GM12878 (cell line): Measurements from ENCODE around the gene RFX1. TPM values are rescaled to one million over a fixed set of nuclear protein-coding genes. Genes with fewer than 3 reads are reported as not detected.

Experiments used
- ATAC-seq: fragments of 200-7000 bp; cut with Tn5 transposase; 3 replicates; pipeline ENCODE4 v1.9.1; 2020; ENCODE audit warnings: mild to moderate bottlenecking, moderate library complexity
- BruUV-seq: library from RNA; stranded (reverse); fragments of 400-500 nt; replicated peaks from 2 replicates; lab custom pipeline; 2021; lab: Mats Ljungman, UMichigan
- CTCF ChIA-PET: fragments of 300-600 bp; sonication (Branson Sonifier 250); formaldehyde crosslinking; extraction: SDS; loops from one replicate; lab custom pipeline; 2021; ENCODE audit warnings: inconsistent platforms; lab: Yijun Ruan, JAX
- POLR2A ChIA-PET: fragments of 350-600 bp; formaldehyde crosslinking; extraction: SDS; loops from one replicate; lab custom pipeline; 2021; ENCODE audit warnings: inconsistent platforms; lab: Charles Lee
- RAD21 ChIA-PET: fragments of 300-600 bp; sonication (Branson Sonifier 250); formaldehyde crosslinking; loops from one replicate; lab custom pipeline; 2023; ENCODE audit warnings: antibody characterized with exemption; ENCODE audit not compliant: unreplicated experiment; lab: Charles Lee
- SMC1A ChIA-PET: fragments of 300-600 bp; sonication (Branson Sonifier 250); formaldehyde crosslinking; loops from one replicate; lab custom pipeline; 2023; ENCODE audit not compliant: unreplicated experiment, uncharacterized antibody; lab: Charles Lee
- DNase-seq: peaks from one replicate; pipeline ENCODE4 v3.0.0-alpha.2; 2011; ENCODE audit warnings: low read depth, low spot score
- FAIRE-seq: peaks from 3 replicates; lab custom pipeline; 2011; peaks lifted over from hg19 to GRCh38; lab: Jason Lieb, UNC
- H2AFZ ChIP-seq: 2 replicates; pipeline ENCODE4 v1.6.0; 2011; ENCODE audit warnings: low read depth, low read length, control low read depth; ENCODE audit not compliant: control insufficient read depth
- H3K27ac ChIP-seq: 2 replicates; pipeline ENCODE4 v1.5.1; 2011; ENCODE audit warnings: control low read depth; ENCODE audit not compliant: control insufficient read depth, insufficient read depth
- H3K27me3 ChIP-seq, 2 experiments: replicated peaks in 1 of 2; 2 replicates each; pipeline versions ENCODE4 v1.6.0 to v1.6.1; 2011; ENCODE audit warnings: low read length in 1 of 2; ENCODE audit not compliant: control insufficient read depth in 2 of 2, insufficient read depth in 2 of 2
- H3K36me3 ChIP-seq, 2 experiments: 2 replicates each; pipeline ENCODE4 v1.5.1; 2011; ENCODE audit warnings: low read length in 1 of 2; ENCODE audit not compliant: control insufficient read depth in 2 of 2, insufficient read depth in 2 of 2
- H3K4me1 ChIP-seq: 2 replicates; pipeline ENCODE4 v1.6.1; 2011; ENCODE audit warnings: mild to moderate bottlenecking, low read length, moderate library complexity, mixed read lengths; ENCODE audit not compliant: control insufficient read depth, insufficient read depth
- H3K4me2 ChIP-seq: 2 replicates; pipeline ENCODE4 v1.6.0; 2011; ENCODE audit warnings: control low read depth; ENCODE audit not compliant: control insufficient read depth, insufficient read depth
- H3K4me3 ChIP-seq: fragments of 200-600 bp; sonication (generic); 2 replicates; pipeline ENCODE4 v1.5.1; 2016
- H3K79me2 ChIP-seq: 2 replicates; pipeline ENCODE4 v1.6.0; 2011; ENCODE audit warnings: low read length; ENCODE audit not compliant: control insufficient read depth, insufficient read depth
- H3K9ac ChIP-seq: 2 replicates; pipeline ENCODE4 v1.8.0; 2011; ENCODE audit warnings: low read length, control low read depth, mixed read lengths; ENCODE audit not compliant: control insufficient read depth, insufficient read depth
- H3K9me3 ChIP-seq: replicated peaks from 3 replicates; pipeline ENCODE4 v1.5.1; 2011; ENCODE audit warnings: mild to moderate bottlenecking, low read length; ENCODE audit not compliant: control insufficient read depth, insufficient read depth
- H4K20me1 ChIP-seq: 2 replicates; pipeline ENCODE4 v1.6.0; 2011; ENCODE audit not compliant: control insufficient read depth, insufficient read depth
- ATF2 ChIP-seq: IDR thresholded peaks from 2 replicates; pipeline ENCODE4 v1.6.1; 2012; ENCODE audit warnings: low read length, inconsistent platforms
- CHD1 ChIP-seq: IDR thresholded peaks from 2 replicates; pipeline ENCODE4 v1.6.1; 2012; ENCODE audit warnings: low read depth, low read length, improper control_type of control experiment
- EP300 ChIP-seq, 2 experiments: fragments of 150-350 bp in 1 of 2; IDR thresholded peaks; 2 replicates each; pipeline ENCODE4 v1.6.1; 2011 to 2012; ENCODE audit warnings: low read depth in 2 of 2, low read length in 2 of 2, borderline replicate concordance in 1 of 2, improper control_type of control experiment in 1 of 2, inconsistent platforms in 1 of 2; ENCODE audit not compliant: control insufficient read depth in 1 of 2
- ESRRA ChIP-seq: IDR thresholded peaks from 2 replicates; pipeline ENCODE4 v1.6.1; 2012; ENCODE audit warnings: mild to moderate bottlenecking, low read length, improper control_type of control experiment
- LARP7 ChIP-seq: fragments of 450-650 bp; IDR thresholded peaks from 2 replicates; pipeline ENCODE4 v1.6.1; 2017; ENCODE audit warnings: mild to moderate bottlenecking
- NRF1 ChIP-seq: conservative IDR thresholded peaks from 2 replicates; pipeline ENCODE4 v1.6.1; 2011; ENCODE audit warnings: mild to moderate bottlenecking, low read depth, low read length, improper control_type of control experiment
- PAX5 ChIP-seq: IDR thresholded peaks from 2 replicates; pipeline ENCODE4 v1.6.1; 2011; ENCODE audit warnings: low read depth, low read length, borderline replicate concordance
- RB1 ChIP-seq: fragments of 450-650 bp; formaldehyde crosslinking; IDR thresholded peaks from 2 replicates; pipeline ENCODE4 v1.6.1; 2017; ENCODE audit warnings: mild to moderate bottlenecking, borderline replicate concordance
- SMARCA5 ChIP-seq: fragments of 450-650 bp; IDR thresholded peaks from 2 replicates; pipeline ENCODE4 v1.6.1; 2017; ENCODE audit warnings: mild to moderate bottlenecking
- SUZ12 ChIP-seq: fragments of 200-600 bp; sonication (generic); IDR thresholded peaks from one replicate; pipeline ENCODE4 v1.6.1; 2018; ENCODE audit warnings: antibody characterized with exemption, mild to moderate bottlenecking; ENCODE audit not compliant: unreplicated experiment
- TCF3 ChIP-seq: IDR thresholded peaks from 2 replicates; pipeline ENCODE4 v1.6.1; 2012; ENCODE audit warnings: low read depth, mild to moderate bottlenecking, low read length, borderline replicate concordance; ENCODE audit not compliant: insufficient read depth
- ZNF384 ChIP-seq: IDR thresholded peaks from 2 replicates; pipeline ENCODE4 v1.6.1; 2012; ENCODE audit warnings: low read depth, mild to moderate bottlenecking, low read length, improper control_type of control experiment, borderline replicate concordance
- ZZZ3 ChIP-seq: IDR thresholded peaks from 2 replicates; pipeline ENCODE4 v1.6.1; 2011; ENCODE audit warnings: low read depth; ENCODE audit not compliant: control insufficient read depth, insufficient read length
- WGBS: methylation state at CpG from one replicate; pipeline ENCODE4 v1.1.6; 2016; ENCODE audit warnings: low lambda C conversion rate; ENCODE audit not compliant: insufficient replicate concordance, insufficient coverage; ENCODE audit errors: missing lambda C conversion rate; 5-methylcytosine and 5-hydroxymethylcytosine counted together
- in situ Hi-C: fragments of 300-500 bp; cut with MboI; formaldehyde crosslinking; loops from 9 replicates; pipeline ENCODE4 v1.14.3; 2018; ENCODE audit warnings: mixed read lengths
- intact Hi-C: fragments of 100-400 bp; cut with micrococcal nuclease; formaldehyde crosslinking; loops from one replicate; pipeline ENCODE4 v1.14.2; 2022; ENCODE audit not compliant: unreplicated experiment
- polyA plus RNA-seq, 11 experiments: library from polyadenylated mRNA; depleted of rRNA in 4 of 11; unstranded in 6 of 11; stranded (reverse) in 5 of 11; fragments of >200 nt; fragmentation: Nextera tagmentation in 4 of 11; fragmentation: Illumina TruSeq in 1 of 11; extraction: Ambion mirVana in 4 of 11; extraction: Trizol in 1 of 11; gene quantifications; 1 replicate in 1 of 11; 2 replicates in 10 of 11; pipeline versions ENCODE4 v1.2.1 to v1.2.3, GENCODE V29; 2011 to 2016; ENCODE audit warnings: inconsistent platforms in 2 of 11, missing spikeins in 2 of 11, low read depth in 1 of 11
- total RNA-seq, 4 experiments: library from RNA; depleted of rRNA in 3 of 4; stranded (reverse); fragments of >200 nt in 3 of 4; fragmentation: Illumina TruSeq in 1 of 4; extraction: Trizol in 1 of 4; gene quantifications; 2 replicates each; pipeline versions ENCODE4 v1.2.1 to v1.2.3, GENCODE V29; 2013 to 2021
- TF ChIP-seq, protein P1 (sequence below): fragments of 150-350 bp; IDR thresholded peaks from 2 replicates; pipeline ENCODE4 v1.6.1; 2014; ENCODE audit warnings: mild to moderate bottlenecking, low read depth, low read length
- TF ChIP-seq, protein P2 (sequence below): fragments of 450-650 bp; IDR thresholded peaks from 2 replicates; pipeline ENCODE4 v1.6.1; 2016; ENCODE audit warnings: mild to moderate bottlenecking, moderate library complexity, borderline replicate concordance

Gene RFX1
- total and polyA plus RNA-seq, 10 of the 15 experiments (the other 5 are each of a cell fraction or from before 2014, with no cell fraction given): 0.05 to 11.0 (median 1.5) TPM

DNA sequence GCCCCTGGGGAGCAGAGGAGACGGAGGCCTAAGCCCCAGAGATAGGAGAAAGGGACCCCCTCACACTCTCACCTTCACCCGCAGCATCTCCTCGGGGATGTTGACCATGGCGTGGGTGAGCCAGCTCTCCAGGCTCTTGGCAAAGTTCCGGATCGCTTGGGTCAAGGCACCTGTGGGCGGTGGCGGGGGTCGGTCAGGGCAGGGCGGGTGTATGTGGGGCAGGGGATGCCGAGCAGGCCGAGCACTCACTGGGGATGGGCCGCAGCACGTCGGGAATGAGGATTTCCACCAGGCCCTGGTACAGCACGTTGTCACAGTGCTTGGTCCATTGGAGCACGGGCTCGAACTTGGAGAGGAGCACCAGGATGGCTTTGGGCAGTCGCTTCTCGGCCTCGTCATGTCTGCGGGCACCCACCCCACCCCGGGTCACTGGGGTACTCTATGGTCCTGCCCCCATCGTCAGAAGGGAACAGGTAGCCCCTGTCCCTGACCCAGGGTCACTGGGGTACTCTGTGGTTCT is 40.7 kb downstream of the RFX1 start:
- BruUV-seq: no TSS peak
- ATAC-seq: no peak

More for the DNA sequence above, 40.7 kb downstream of the RFX1 start:
- TF ChIP-seq SUZ12 (no peak), ZZZ3 (no peak), RB1 (no peak), LARP7 (no peak), TCF3 (no peak), EP300 (IDR thresholded peaks at IDR 0.05; ENCODE audit: borderline replicate concordance in 1 of 2, control insufficient read depth in 1 of 2, low read depth in 2 of 2, low read length in 2 of 2) (no peak), PAX5 (no peak), ESRRA (no peak), ATF2 (no peak), NRF1 (no peak), ZNF384 (no peak), CHD1 (no peak), SMARCA5 (no peak)
- TF ChIP-seq, protein P1, sequence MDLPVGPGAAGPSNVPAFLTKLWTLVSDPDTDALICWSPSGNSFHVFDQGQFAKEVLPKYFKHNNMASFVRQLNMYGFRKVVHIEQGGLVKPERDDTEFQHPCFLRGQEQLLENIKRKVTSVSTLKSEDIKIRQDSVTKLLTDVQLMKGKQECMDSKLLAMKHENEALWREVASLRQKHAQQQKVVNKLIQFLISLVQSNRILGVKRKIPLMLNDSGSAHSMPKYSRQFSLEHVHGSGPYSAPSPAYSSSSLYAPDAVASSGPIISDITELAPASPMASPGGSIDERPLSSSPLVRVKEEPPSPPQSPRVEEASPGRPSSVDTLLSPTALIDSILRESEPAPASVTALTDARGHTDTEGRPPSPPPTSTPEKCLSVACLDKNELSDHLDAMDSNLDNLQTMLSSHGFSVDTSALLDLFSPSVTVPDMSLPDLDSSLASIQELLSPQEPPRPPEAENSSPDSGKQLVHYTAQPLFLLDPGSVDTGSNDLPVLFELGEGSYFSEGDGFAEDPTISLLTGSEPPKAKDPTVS: no peak
- TF ChIP-seq, protein P2, sequence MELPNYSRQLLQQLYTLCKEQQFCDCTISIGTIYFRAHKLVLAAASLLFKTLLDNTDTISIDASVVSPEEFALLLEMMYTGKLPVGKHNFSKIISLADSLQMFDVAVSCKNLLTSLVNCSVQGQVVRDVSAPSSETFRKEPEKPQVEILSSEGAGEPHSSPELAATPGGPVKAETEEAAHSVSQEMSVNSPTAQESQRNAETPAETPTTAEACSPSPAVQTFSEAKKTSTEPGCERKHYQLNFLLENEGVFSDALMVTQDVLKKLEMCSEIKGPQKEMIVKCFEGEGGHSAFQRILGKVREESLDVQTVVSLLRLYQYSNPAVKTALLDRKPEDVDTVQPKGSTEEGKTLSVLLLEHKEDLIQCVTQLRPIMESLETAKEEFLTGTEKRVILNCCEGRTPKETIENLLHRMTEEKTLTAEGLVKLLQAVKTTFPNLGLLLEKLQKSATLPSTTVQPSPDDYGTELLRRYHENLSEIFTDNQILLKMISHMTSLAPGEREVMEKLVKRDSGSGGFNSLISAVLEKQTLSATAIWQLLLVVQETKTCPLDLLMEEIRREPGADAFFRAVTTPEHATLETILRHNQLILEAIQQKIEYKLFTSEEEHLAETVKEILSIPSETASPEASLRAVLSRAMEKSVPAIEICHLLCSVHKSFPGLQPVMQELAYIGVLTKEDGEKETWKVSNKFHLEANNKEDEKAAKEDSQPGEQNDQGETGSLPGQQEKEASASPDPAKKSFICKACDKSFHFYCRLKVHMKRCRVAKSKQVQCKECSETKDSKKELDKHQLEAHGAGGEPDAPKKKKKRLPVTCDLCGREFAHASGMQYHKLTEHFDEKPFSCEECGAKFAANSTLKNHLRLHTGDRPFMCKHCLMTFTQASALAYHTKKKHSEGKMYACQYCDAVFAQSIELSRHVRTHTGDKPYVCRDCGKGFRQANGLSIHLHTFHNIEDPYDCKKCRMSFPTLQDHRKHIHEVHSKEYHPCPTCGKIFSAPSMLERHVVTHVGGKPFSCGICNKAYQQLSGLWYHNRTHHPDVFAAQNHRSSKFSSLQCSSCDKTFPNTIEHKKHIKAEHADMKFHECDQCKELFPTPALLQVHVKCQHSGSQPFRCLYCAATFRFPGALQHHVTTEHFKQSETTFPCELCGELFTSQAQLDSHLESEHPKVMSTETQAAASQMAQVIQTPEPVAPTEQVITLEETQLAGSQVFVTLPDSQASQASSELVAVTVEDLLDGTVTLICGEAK: no peak
- TF ChIP-seq, all 136 proteins: peak for 0
- in situ Hi-C loops (no loop called here), intact Hi-C loops (no loop called here)
- no peaks in the 10 kb centered on the region for H4K20me1 ChIP-seq
- H3K9ac ChIP-seq: no peak overlapping the region
- no peak overlapping the region for H3K4me3 ChIP-seq
- H3K36me3 ChIP-seq: peaks cover 0 to 9% of the 10 kb centered on the region in 2 experiments; a peak in 3 of 4 replicates
- ChIA-PET POLR2A (no interaction called here), SMC1A (no interaction called here), RAD21 (no interaction called here), CTCF (no interaction called here)
- no peaks in the 10 kb centered on the region for H3K9me3 ChIP-seq
- no peak for DNase-seq
- H3K4me1 ChIP-seq: no peaks in the 10 kb centered on the region
- FAIRE-seq: no peak
- H2AFZ ChIP-seq: no peak overlapping the region
- no peaks in the 10 kb centered on the region for H3K79me2 ChIP-seq
- H3K27me3 ChIP-seq: no peaks in the 10 kb centered on the region
- WGBS: 81% methylated on average over 19 of the region's 24 CpGs
- no peak overlapping the region for H3K27ac ChIP-seq
- no peak overlapping the region for H3K4me2 ChIP-seq
